Measurements from ENCODE around the gene TWF1. TPM values are rescaled to one million over a fixed set of nuclear protein-coding genes. Genes with fewer than 3 reads are reported as not detected.

The TWF1 gene
- total and polyA plus RNA-seq, 4 donors = 33.1 to 80.1 (median 48.7) TPM

DNA sequence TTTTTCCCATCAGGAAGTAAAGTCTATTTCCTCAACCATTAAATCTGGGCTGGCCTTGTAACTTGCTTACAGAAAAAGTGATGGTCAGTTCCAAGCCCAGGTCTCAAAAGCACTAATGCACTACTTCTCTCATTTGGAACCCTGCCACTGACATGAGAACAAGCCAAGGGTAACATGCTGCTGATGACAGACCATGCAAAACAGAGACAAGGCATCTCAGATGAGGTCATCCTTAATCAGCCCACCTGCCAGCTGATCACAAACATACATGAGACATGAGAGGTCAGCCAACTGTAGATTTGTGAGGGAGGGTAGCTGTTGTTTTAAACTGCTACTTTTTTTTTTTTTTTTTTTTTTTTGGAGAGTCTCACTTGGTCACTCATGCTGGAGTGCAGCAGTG is 16.2 kb downstream of the TWF1 start:
- H3K27me3 ChIP-seq (ENCODE audit: control insufficient read depth in 3 of 3, insufficient read depth in 3 of 3, low read length in 2 of 3) = no peaks in the 10 kb centered on the region
- H3K9ac ChIP-seq (ENCODE audit: insufficient read depth in 1 of 2, low read length in 2 of 2) = no peak overlapping the region
- H3K4me1 ChIP-seq (ENCODE audit: control insufficient read depth in 5 of 5, insufficient read depth in 5 of 5, low read length in 5 of 5) = no peaks in the 10 kb centered on the region
- no peak overlapping the region for H3K4me3 ChIP-seq
- ATAC-seq (ENCODE audit: insufficient read depth, low FRiP score) (no peak), DNase-seq (peak in 2 of 3 donors; percentile 38 to 51)
- H3K36me3 ChIP-seq (ENCODE audit: control insufficient read depth in 4 of 4, insufficient read depth in 4 of 4, low read length in 4 of 4) = peaks cover 2 to 9% (median 7%) of the 10 kb centered on the region in 4 donors
- H3K27ac ChIP-seq (ENCODE audit: low read depth in 1 of 2, low read length in 1 of 2) = peak overlapping the region in 1 of 2 donors; percentile 2
- TF ChIP-seq, protein P1, sequence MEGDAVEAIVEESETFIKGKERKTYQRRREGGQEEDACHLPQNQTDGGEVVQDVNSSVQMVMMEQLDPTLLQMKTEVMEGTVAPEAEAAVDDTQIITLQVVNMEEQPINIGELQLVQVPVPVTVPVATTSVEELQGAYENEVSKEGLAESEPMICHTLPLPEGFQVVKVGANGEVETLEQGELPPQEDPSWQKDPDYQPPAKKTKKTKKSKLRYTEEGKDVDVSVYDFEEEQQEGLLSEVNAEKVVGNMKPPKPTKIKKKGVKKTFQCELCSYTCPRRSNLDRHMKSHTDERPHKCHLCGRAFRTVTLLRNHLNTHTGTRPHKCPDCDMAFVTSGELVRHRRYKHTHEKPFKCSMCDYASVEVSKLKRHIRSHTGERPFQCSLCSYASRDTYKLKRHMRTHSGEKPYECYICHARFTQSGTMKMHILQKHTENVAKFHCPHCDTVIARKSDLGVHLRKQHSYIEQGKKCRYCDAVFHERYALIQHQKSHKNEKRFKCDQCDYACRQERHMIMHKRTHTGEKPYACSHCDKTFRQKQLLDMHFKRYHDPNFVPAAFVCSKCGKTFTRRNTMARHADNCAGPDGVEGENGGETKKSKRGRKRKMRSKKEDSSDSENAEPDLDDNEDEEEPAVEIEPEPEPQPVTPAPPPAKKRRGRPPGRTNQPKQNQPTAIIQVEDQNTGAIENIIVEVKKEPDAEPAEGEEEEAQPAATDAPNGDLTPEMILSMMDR (IDR thresholded peaks at IDR 0.05; ENCODE audit: control extremely low read depth, extremely low read depth) = no peak
- H3K9me3 ChIP-seq (ENCODE audit: control insufficient read depth in 4 of 4, insufficient read depth in 3 of 4, low read length in 3 of 4) = no peaks in the 10 kb centered on the region

DNA sequence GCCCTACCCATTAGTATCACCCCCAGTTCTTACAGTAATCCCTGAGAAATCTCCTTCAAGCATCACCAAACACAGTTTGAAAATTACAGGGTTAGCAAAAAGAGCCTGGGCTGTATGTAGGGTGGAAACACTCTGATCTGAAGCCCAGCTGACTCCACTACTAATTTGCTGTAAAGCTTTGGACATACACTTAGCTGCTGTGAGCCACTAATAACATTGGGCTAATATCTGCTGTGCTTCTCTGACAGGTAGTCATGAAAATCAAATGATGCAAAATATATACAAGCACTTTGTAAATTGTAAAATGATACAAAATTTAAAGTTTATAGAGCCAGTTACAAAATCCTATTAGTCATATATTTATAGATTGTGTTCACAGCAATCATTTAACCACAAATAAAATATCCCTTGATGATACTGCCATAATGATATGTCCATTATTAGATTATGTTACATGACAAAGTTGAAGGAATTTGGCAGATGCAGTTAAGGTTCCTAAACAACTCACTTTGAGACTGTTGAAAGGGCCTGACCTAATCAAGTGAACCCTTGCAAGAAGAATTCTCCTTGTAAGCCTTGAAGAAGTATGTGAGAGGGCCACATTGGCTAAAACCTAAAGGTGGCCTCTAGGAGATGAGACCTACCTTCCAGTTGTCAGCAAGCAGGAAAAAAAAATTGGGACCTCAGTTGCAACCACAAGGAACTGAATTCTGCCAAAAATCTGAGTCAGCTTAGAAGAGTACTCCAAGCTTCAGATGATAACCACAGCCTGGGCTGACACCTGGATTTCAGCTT is 19.0 kb downstream of the TWF1 start:
- no peak for ATAC-seq (ENCODE audit: insufficient read depth, low FRiP score)

DNA sequence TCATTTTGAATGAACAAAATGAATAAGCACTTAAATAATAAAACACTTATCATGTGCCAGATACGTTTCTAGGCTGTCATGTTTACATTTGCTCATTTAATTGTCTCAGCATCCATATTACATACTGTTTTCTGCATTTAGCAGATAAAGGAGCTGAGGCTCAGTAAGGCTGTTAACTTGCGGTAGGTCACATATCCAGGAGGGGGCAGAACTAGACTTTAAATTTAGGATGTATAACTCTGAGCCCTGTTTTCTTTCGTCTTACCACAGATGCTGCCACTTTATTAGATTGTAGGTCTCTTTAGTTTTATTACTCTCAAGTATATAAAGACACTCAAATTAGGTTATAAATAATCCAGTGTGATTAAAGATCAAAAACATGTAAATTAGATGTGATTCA is 29.6 kb downstream of the TWF1 start:
- TF ChIP-seq, protein P1 (IDR thresholded peaks at IDR 0.05; ENCODE audit: control extremely low read depth, extremely low read depth) = no peak
- DNase-seq (peak; percentile 24 to 64 (median 57)), ATAC-seq (ENCODE audit: insufficient read depth, low FRiP score) (no peak)
- H3K27me3 ChIP-seq (ENCODE audit: control insufficient read depth in 3 of 3, insufficient read depth in 3 of 3, low read length in 2 of 3) = no peaks in the 10 kb centered on the region
- H3K36me3 ChIP-seq (ENCODE audit: control insufficient read depth in 4 of 4, insufficient read depth in 4 of 4, low read length in 4 of 4) = peaks cover 4 to 31% (median 20%) of the 10 kb centered on the region in 4 donors
- H3K27ac ChIP-seq (ENCODE audit: low read depth in 1 of 2, low read length in 1 of 2) = no peak overlapping the region
- H3K9ac ChIP-seq (ENCODE audit: insufficient read depth in 1 of 2, low read length in 2 of 2) = no peak overlapping the region
- H3K4me3 ChIP-seq = no peak overlapping the region
- no peaks in the 10 kb centered on the region for H3K9me3 ChIP-seq (ENCODE audit: control insufficient read depth in 4 of 4, insufficient read depth in 3 of 4, low read length in 3 of 4)
- no peaks in the 10 kb centered on the region for H3K4me1 ChIP-seq (ENCODE audit: control insufficient read depth in 5 of 5, insufficient read depth in 5 of 5, low read length in 5 of 5)
- WGBS, 2 donors = 68 to 71% methylated on average over 3 of the region's 3 CpGs

More for the DNA sequence above, 19.0 kb downstream of the TWF1 start:
- Histone ChIP-seq H3K9ac (ENCODE audit: insufficient read depth in 1 of 2, low read length in 2 of 2) (no peak overlapping the region), H3K27ac (ENCODE audit: low read depth in 1 of 2, low read length in 1 of 2) (no peak overlapping the region), H3K9me3 (ENCODE audit: control insufficient read depth in 4 of 4, insufficient read depth in 3 of 4, low read length in 3 of 4) (no peaks in the 10 kb centered on the region), H3K4me3 (no peak overlapping the region), H3K27me3 (ENCODE audit: control insufficient read depth in 3 of 3, insufficient read depth in 3 of 3, low read length in 2 of 3) (no peaks in the 10 kb centered on the region), H3K36me3 (ENCODE audit: control insufficient read depth in 4 of 4, insufficient read depth in 4 of 4, low read length in 4 of 4) (peaks cover 4 to 15% (median 10%) of the 10 kb centered on the region in 4 donors), H3K4me1 (ENCODE audit: control insufficient read depth in 5 of 5, insufficient read depth in 5 of 5, low read length in 5 of 5) (no peaks in the 10 kb centered on the region)
- TF ChIP-seq, protein P1 (IDR thresholded peaks at IDR 0.05; ENCODE audit: control extremely low read depth, extremely low read depth) = no peak
- DNase-seq = no peak
